OCI-LY1 (cell line): ENCODE data around the gene MGAT5B.

ENCODE experiments used
- EZH2 ChIP-seq: fragments of 200-600 bp; sonication (generic), shearing (Covaris generic); IDR thresholded peaks from 2 replicates; pipeline ENCODE4 v1.8.0; 2017; ENCODE audit warnings: borderline replicate concordance, mixed run types, mild to moderate bottlenecking, antibody characterized with exemption, low read length, moderate library complexity, mixed read lengths
- TF ChIP-seq, protein P1 (sequence below): fragments of 200-600 bp; sonication (generic), shearing (Covaris generic); IDR thresholded peaks from 2 replicates; pipeline ENCODE4 v1.5.1; 2017; ENCODE audit warnings: mild to moderate bottlenecking, antibody characterized with exemption, low read length, moderate library complexity, mixed read lengths

DNA sequence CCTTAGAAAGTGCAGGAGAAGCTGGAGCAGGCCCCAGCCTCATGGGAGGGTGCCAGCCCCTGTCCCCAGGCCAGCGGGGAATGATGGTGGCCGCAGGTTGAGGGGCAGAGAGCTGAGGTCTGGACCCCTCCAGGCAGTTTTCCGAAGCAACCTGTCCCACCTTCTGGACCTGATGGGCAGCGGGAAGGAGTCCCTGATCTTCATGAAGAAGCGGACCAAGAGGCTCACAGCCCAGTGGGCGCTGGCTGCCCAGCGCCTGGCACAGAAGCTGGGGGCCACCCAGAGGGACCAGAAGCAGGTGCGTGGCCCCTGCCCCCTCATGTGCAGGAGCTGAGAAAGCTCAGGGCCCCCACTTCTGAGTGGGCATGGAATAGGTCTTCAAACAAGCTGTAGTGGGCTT, 36.8 kb downstream of the MGAT5B start:
- TF ChIP-seq, protein P1, sequence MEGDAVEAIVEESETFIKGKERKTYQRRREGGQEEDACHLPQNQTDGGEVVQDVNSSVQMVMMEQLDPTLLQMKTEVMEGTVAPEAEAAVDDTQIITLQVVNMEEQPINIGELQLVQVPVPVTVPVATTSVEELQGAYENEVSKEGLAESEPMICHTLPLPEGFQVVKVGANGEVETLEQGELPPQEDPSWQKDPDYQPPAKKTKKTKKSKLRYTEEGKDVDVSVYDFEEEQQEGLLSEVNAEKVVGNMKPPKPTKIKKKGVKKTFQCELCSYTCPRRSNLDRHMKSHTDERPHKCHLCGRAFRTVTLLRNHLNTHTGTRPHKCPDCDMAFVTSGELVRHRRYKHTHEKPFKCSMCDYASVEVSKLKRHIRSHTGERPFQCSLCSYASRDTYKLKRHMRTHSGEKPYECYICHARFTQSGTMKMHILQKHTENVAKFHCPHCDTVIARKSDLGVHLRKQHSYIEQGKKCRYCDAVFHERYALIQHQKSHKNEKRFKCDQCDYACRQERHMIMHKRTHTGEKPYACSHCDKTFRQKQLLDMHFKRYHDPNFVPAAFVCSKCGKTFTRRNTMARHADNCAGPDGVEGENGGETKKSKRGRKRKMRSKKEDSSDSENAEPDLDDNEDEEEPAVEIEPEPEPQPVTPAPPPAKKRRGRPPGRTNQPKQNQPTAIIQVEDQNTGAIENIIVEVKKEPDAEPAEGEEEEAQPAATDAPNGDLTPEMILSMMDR, result no peak
- no peak for TF ChIP-seq EZH2
